Endothelial cell of umbilical vein (primary cell): ENCODE measurements around the gene CXCR5. TPM values are rescaled to one million over a fixed set of nuclear protein-coding genes. Genes with fewer than 3 reads are reported as not detected.

Experiments used
- BruUV-seq: library from RNA; stranded (reverse); fragments of 400-500 nt; replicated peaks from 2 replicates; lab custom pipeline; 2021; lab: Mats Ljungman, UMichigan
- CTCF ChIA-PET: fragments of 300-600, 350-600 bp; sonication (Branson Sonifier 250); formaldehyde crosslinking; loops from one replicate; lab custom pipeline; 2021; ENCODE audit warnings: antibody characterized with exemption, inconsistent platforms; lab: Charles Lee
- POLR2A ChIA-PET: fragments of 300-600, 350-600 bp; sonication (Branson Sonifier 250); formaldehyde crosslinking; loops from one replicate; lab custom pipeline; 2021; ENCODE audit warnings: antibody characterized with exemption, inconsistent platforms; lab: Charles Lee
- DNase-seq: peaks from one replicate; pipeline ENCODE4 v3.0.0-alpha.2; 2011; ENCODE audit warnings: low read depth, low spot score
- FAIRE-seq: peaks from 2 replicates; lab custom pipeline; 2011; peaks lifted over from hg19 to GRCh38; lab: Jason Lieb, UNC
- H2AFZ ChIP-seq: 2 replicates; pipeline ENCODE4 v1.6.0; 2012; ENCODE audit warnings: low read depth, low read length, control low read depth, inconsistent platforms
- H3K27ac ChIP-seq: 2 replicates; pipeline ENCODE4 v1.5.1; 2011; ENCODE audit warnings: low read depth, mild to moderate bottlenecking, control low read depth, low read length, moderate library complexity; ENCODE audit not compliant: insufficient read depth
- H3K27me3 ChIP-seq, 2 experiments: 2 replicates each; pipeline versions ENCODE4 v1.6.0 to v1.6.1; 2011; ENCODE audit warnings: low read length in 2 of 2, mixed read lengths in 1 of 2; ENCODE audit not compliant: control insufficient read depth in 2 of 2, insufficient read depth in 2 of 2
- H3K36me3 ChIP-seq, 2 experiments: 2 replicates in 1 of 2; 3 replicates in 1 of 2; pipeline ENCODE4 v1.5.1; 2011; ENCODE audit warnings: low read length in 2 of 2, mild to moderate bottlenecking in 1 of 2, moderate library complexity in 1 of 2; ENCODE audit not compliant: control insufficient read depth in 2 of 2, insufficient read depth in 2 of 2; ENCODE audit errors: extremely low read depth in 1 of 2
- H3K4me1 ChIP-seq: 3 replicates; pipeline ENCODE4 v1.5.1; 2011; ENCODE audit warnings: mild to moderate bottlenecking, low read length; ENCODE audit not compliant: control insufficient read depth, insufficient read depth; ENCODE audit errors: extremely low read depth
- H3K4me2 ChIP-seq: 2 replicates; pipeline ENCODE4 v1.6.1; 2011; ENCODE audit warnings: low read length, control low read depth, mixed read lengths; ENCODE audit not compliant: insufficient read depth
- H3K4me3 ChIP-seq, 3 experiments: fragments of 200-600 bp in 1 of 3; sonication (generic), shearing (Covaris generic) in 1 of 3; replicated peaks in 1 of 3; 2 replicates each; pipeline ENCODE4 v1.5.1; 2011 to 2016; ENCODE audit warnings: control low read depth in 3 of 3, low read length in 3 of 3, mild to moderate bottlenecking in 2 of 3, inconsistent platforms in 1 of 3, low read depth in 1 of 3, moderate library complexity in 1 of 3; ENCODE audit not compliant: insufficient read depth in 1 of 3
- H3K79me2 ChIP-seq: 2 replicates; pipeline ENCODE4 v1.6.0; 2012; ENCODE audit warnings: low read length, inconsistent platforms; ENCODE audit not compliant: control insufficient read depth, insufficient read depth
- H3K9ac ChIP-seq: replicated peaks from 2 replicates; pipeline ENCODE3; 2011; ENCODE audit warnings: low read length, control low read depth; ENCODE audit not compliant: insufficient read depth; ENCODE audit errors: extremely low read depth
- H3K9me1 ChIP-seq: replicated peaks from 3 replicates; pipeline ENCODE4 v1.6.0; 2011; ENCODE audit warnings: mild to moderate bottlenecking, low read length; ENCODE audit not compliant: control insufficient read depth, insufficient read depth; ENCODE audit errors: extremely low read depth
- H3K9me3 ChIP-seq: replicated peaks from 2 replicates; pipeline ENCODE4 v1.5.1; 2012; ENCODE audit warnings: low read length, inconsistent platforms; ENCODE audit not compliant: control insufficient read depth, insufficient read depth
- H4K20me1 ChIP-seq: replicated peaks from 2 replicates; pipeline ENCODE3; 2011; ENCODE audit warnings: mild to moderate bottlenecking, low read length; ENCODE audit not compliant: control insufficient read depth, insufficient read depth; ENCODE audit errors: extremely low read depth
- EZH2 ChIP-seq: IDR thresholded peaks from 2 replicates; pipeline ENCODE4 v1.6.1; 2012; ENCODE audit warnings: borderline replicate concordance, low read depth, mild to moderate bottlenecking, moderate library complexity, low read length, inconsistent platforms; ENCODE audit not compliant: severe bottlenecking
- FOS ChIP-seq: IDR thresholded peaks from 2 replicates; pipeline ENCODE4 v1.6.1; 2011; ENCODE audit warnings: mild to moderate bottlenecking, low read length, moderate library complexity, borderline replicate concordance; ENCODE audit not compliant: insufficient read depth
- GATA2 ChIP-seq: IDR thresholded peaks from 2 replicates; pipeline ENCODE4 v1.7.0; 2011; ENCODE audit warnings: low read depth, mild to moderate bottlenecking, moderate library complexity, mixed read lengths, low read length; ENCODE audit not compliant: insufficient read length, insufficient read depth
- JUN ChIP-seq: IDR thresholded peaks from 2 replicates; pipeline ENCODE4 v1.6.1; 2011; ENCODE audit warnings: borderline replicate concordance, low read depth; ENCODE audit not compliant: insufficient read length, insufficient read depth
- MYC ChIP-seq: IDR thresholded peaks from one replicate; pipeline ENCODE4 v1.6.1; 2011; ENCODE audit warnings: mild to moderate bottlenecking, low read depth, low read length
- POLR2A ChIP-seq: IDR thresholded peaks from 2 replicates; pipeline ENCODE4 v1.6.1; 2012; ENCODE audit warnings: low read depth, mild to moderate bottlenecking, control low read depth, low read length
- POLR2AphosphoS5 ChIP-seq: IDR thresholded peaks from 2 replicates; pipeline ENCODE4 v1.6.1; 2012; ENCODE audit warnings: low read depth, mild to moderate bottlenecking, control low read depth, low read length, moderate library complexity; ENCODE audit not compliant: insufficient read depth
- dilution Hi-C: fragments of 300-500 bp; cut with MboI; formaldehyde crosslinking; loops from one replicate; pipeline ENCODE4 v1.15.0; 2019; ENCODE audit warnings: low sequenced_read_pairs; ENCODE audit not compliant: extremely low pct_ligation_motif_present
- intact Hi-C: fragments of 100-400 bp; cut with micrococcal nuclease; formaldehyde crosslinking; loops from one replicate; pipeline ENCODE4 v1.10.0; 2022
- polyA plus RNA-seq, 4 experiments: library from polyadenylated mRNA; depleted of rRNA in 3 of 4; stranded (reverse) in 3 of 4; unstranded in 1 of 4; fragments of >200 nt; gene quantifications; 2 replicates each; pipeline versions ENCODE4 v1.2.1 to v1.2.3, GENCODE V29; 2011 to 2012; ENCODE audit warnings: missing spikeins in 1 of 4
- total RNA-seq: library from RNA; stranded (reverse); gene quantifications from 2 replicates; pipeline ENCODE4 v1.2.3, GENCODE V29; 2021
- TF ChIP-seq, protein P1 (sequence below), 2 donors: IDR thresholded peaks; 1 replicate in 1 of 2; 2 replicates in 1 of 2; pipeline ENCODE4 v1.5.1; 2011; ENCODE audit warnings: low read length in 2 of 2, mild to moderate bottlenecking in 2 of 2, moderate library complexity in 2 of 2, control low read depth in 1 of 2, inconsistent platforms in 1 of 2, low read depth in 1 of 2; ENCODE audit not compliant: insufficient read depth in 1 of 2; ENCODE audit errors: extremely low read depth in 1 of 2
- TF ChIP-seq, protein P2 (sequence below): IDR thresholded peaks from 2 replicates; pipeline ENCODE4 v1.6.1; 2011; ENCODE audit not compliant: insufficient read depth, insufficient read length

CXCR5 gene
- total and polyA plus RNA-seq, 2 donors (not counting 3 experiments of a cell fraction or from before 2014, with no cell fraction given): not detected

DNA sequence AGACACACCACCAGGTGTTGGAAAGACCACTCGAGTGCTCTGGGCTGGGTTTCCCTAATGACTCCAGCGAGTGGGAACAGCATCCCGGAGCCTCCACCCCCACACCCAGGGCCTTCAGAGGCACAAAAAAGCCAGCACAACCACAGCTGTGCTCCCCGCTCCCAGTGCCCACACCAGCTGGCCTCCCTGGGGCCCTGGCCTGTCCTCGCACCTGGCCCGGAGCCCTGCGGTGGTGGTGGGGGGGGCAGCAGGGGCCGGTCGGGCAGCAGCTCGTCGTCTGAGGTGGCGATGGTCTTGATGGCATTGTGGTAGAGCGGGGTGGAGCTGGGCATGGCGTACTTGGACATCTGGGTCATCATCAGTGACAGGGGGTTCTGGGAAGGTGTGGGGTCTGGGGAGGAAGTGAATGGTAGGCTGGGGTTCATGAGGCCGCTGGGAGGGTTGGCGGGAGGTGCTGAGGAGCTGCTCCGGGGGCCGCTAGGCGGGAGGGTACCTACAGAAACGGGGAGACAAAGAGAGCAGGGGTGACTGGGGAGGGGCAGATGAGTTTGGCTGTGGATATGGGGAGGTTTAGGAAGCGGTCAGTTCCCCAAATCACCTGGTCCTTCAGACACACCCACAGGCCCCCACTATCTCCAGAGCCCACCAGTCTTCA is 16.1 kb downstream of the CXCR5 start:
- no peak for FAIRE-seq
- no peak overlapping the region for H3K4me2 ChIP-seq
- no peak overlapping the region for H2AFZ ChIP-seq
- no peaks in the 10 kb centered on the region for H3K9me3 ChIP-seq
- H3K27ac ChIP-seq: no peak overlapping the region
- POLR2A ChIA-PET: no interaction called here
- no peak overlapping the region for H3K4me3 ChIP-seq
- DNase-seq: no peak
- no TSS peak for BruUV-seq
- no peaks in the 10 kb centered on the region for H3K4me1 ChIP-seq
- H3K9me1 ChIP-seq: no peaks in the 10 kb centered on the region
- H3K27me3 ChIP-seq: no peaks in the 10 kb centered on the region
- peaks cover 4 to 28% of the 10 kb centered on the region in 2 experiments for H3K36me3 ChIP-seq
- no peaks in the 10 kb centered on the region for H4K20me1 ChIP-seq
- intact Hi-C loops (no loop called here), dilution Hi-C loops (no loop called here)
- H3K9ac ChIP-seq: no peak overlapping the region
- CTCF ChIA-PET: no interaction called here
- no peaks in the 10 kb centered on the region for H3K79me2 ChIP-seq
- TF ChIP-seq JUN (no peak), POLR2A (no peak), MYC (no peak), FOS (no peak), EZH2 (no peak), POLR2AphosphoS5 (no peak), GATA2 (no peak)
- TF ChIP-seq, protein P1, sequence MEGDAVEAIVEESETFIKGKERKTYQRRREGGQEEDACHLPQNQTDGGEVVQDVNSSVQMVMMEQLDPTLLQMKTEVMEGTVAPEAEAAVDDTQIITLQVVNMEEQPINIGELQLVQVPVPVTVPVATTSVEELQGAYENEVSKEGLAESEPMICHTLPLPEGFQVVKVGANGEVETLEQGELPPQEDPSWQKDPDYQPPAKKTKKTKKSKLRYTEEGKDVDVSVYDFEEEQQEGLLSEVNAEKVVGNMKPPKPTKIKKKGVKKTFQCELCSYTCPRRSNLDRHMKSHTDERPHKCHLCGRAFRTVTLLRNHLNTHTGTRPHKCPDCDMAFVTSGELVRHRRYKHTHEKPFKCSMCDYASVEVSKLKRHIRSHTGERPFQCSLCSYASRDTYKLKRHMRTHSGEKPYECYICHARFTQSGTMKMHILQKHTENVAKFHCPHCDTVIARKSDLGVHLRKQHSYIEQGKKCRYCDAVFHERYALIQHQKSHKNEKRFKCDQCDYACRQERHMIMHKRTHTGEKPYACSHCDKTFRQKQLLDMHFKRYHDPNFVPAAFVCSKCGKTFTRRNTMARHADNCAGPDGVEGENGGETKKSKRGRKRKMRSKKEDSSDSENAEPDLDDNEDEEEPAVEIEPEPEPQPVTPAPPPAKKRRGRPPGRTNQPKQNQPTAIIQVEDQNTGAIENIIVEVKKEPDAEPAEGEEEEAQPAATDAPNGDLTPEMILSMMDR (IDR thresholded peaks at IDR 0.05; ENCODE audit: extremely low read depth in 1 of 2, insufficient read depth in 1 of 2, low read depth in 1 of 2, low read length in 2 of 2): no peak
- TF ChIP-seq, protein P2, sequence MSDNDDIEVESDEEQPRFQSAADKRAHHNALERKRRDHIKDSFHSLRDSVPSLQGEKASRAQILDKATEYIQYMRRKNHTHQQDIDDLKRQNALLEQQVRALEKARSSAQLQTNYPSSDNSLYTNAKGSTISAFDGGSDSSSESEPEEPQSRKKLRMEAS: no peak
